CD8-positive, alpha-beta memory T cell (primary cell): ENCODE results near the gene HELZ. TPM values are rescaled to one million over a fixed set of nuclear protein-coding genes. Genes with fewer than 3 reads are reported as not detected.

Experiments
- CTCF ChIA-PET: fragments of 350-600 bp; sonication (Branson Sonifier 250); formaldehyde crosslinking; loops from one replicate; lab custom pipeline; 2021; ENCODE audit warnings: antibody characterized with exemption; lab: Charles Lee
- POLR2A ChIA-PET: fragments of 350-600 bp; sonication (Branson Sonifier 250); formaldehyde crosslinking; loops from one replicate; lab custom pipeline; 2021; ENCODE audit warnings: antibody characterized with exemption; lab: Charles Lee
- DNase-seq, 5 donors: peaks; one replicate each; pipeline versions ENCODE4 v3.0.0 to v3.0.0-alpha.2; 2020 to 2022; ENCODE audit warnings: mixed read lengths in 1 of 5
- H3K27ac ChIP-seq: one replicate; pipeline ENCODE4 v1.7.0; 2013; ENCODE audit warnings: low read depth, mild to moderate bottlenecking, low read length, moderate library complexity
- H3K27me3 ChIP-seq: 2 replicates; pipeline ENCODE4 v1.7.0; 2013; ENCODE audit warnings: low read length, mild to moderate bottlenecking; ENCODE audit not compliant: insufficient read depth, poor library complexity, severe bottlenecking
- H3K36me3 ChIP-seq: 2 replicates; pipeline ENCODE4 v1.7.0; 2013; ENCODE audit warnings: mild to moderate bottlenecking, low read length, moderate library complexity; ENCODE audit not compliant: insufficient read depth
- H3K4me1 ChIP-seq: 2 replicates; pipeline ENCODE4 v1.7.0; 2013; ENCODE audit warnings: mild to moderate bottlenecking, low read length, moderate library complexity; ENCODE audit not compliant: insufficient read depth
- H3K4me3 ChIP-seq: 2 replicates; pipeline ENCODE4 v1.7.0; 2013; ENCODE audit warnings: mild to moderate bottlenecking, low read length
- H3K9me3 ChIP-seq: 2 replicates; pipeline ENCODE4 v1.7.0; 2013; ENCODE audit warnings: mild to moderate bottlenecking, low read length
- H3K27ac Mint-ChIP-seq, 8 donors: one replicate each; pipeline ENCODE4 v1.8.0; 2020 to 2021; ENCODE audit warnings: mixed read lengths in 8 of 8, mild to moderate bottlenecking in 6 of 8, inconsistent platforms in 3 of 8, moderate library complexity in 3 of 8
- H3K27me3 Mint-ChIP-seq, 2 donors: one replicate each; pipeline ENCODE4 v1.8.0; 2020 to 2021; ENCODE audit warnings: mixed read lengths in 2 of 2, mild to moderate bottlenecking in 1 of 2, moderate library complexity in 1 of 2
- H3K36me3 Mint-ChIP-seq, 3 donors: one replicate each; pipeline ENCODE4 v1.8.0; 2020 to 2021; ENCODE audit warnings: mixed read lengths in 3 of 3, inconsistent platforms in 1 of 3, mild to moderate bottlenecking in 1 of 3
- H3K4me1 Mint-ChIP-seq, 3 donors: one replicate each; pipeline ENCODE4 v1.8.0; 2020 to 2021; ENCODE audit warnings: mixed read lengths in 3 of 3, inconsistent platforms in 1 of 3, mild to moderate bottlenecking in 1 of 3
- H3K4me3 Mint-ChIP-seq, 7 donors: one replicate each; pipeline ENCODE4 v1.8.0; 2020 to 2021; ENCODE audit warnings: mixed read lengths in 7 of 7, mild to moderate bottlenecking in 6 of 7, moderate library complexity in 4 of 7, inconsistent platforms in 2 of 7
- H3K9me3 Mint-ChIP-seq, 5 donors: one replicate each; pipeline ENCODE4 v1.8.0; 2020 to 2022; ENCODE audit warnings: mixed read lengths in 5 of 5, mild to moderate bottlenecking in 3 of 5, moderate library complexity in 2 of 5, inconsistent platforms in 1 of 5
- polyA plus RNA-seq: library from polyadenylated mRNA; unstranded; fragments of 300-500 nt; fragmentation: Illumina TruSeq; gene quantifications from one replicate; pipeline ENCODE4 v1.2.3, GENCODE V29; 2021
- total RNA-seq, 2 experiments: library from RNA; stranded (reverse); gene quantifications; one replicate each; pipeline ENCODE4 v1.2.3, GENCODE V29; 2021

HELZ gene
- total and polyA plus RNA-seq, 3 experiments from 2014 or later: 56.4 to 85.0 (median 62.5) TPM

GRCh38 chr17:67177732-67178131 is 67.3 kb downstream of the HELZ start:
- no peak overlapping the region for H3K27ac Mint-ChIP-seq
- H3K4me3 Mint-ChIP-seq: no peak overlapping the region

GRCh38 chr17:67174190-67174589 is 70.8 kb downstream of the HELZ start:
- Histone ChIP-seq H3K4me3 (no peak overlapping the region), H3K9me3 (no peaks in the 10 kb centered on the region), H3K27ac (no peak overlapping the region), H3K36me3 (peaks cover 13% of the 10 kb centered on the region), H3K27me3 (no peaks in the 10 kb centered on the region), H3K4me1 (no peaks in the 10 kb centered on the region)
- no peaks in the 10 kb centered on the region for H3K9me3 Mint-ChIP-seq
- H3K4me3 Mint-ChIP-seq: no peak overlapping the region
- peak overlapping the region in 1 of 8 donors; percentile 57 for H3K27ac Mint-ChIP-seq
- CTCF ChIA-PET: interaction anchor here (0.5 kb wide), 1 partner anchor 1292 kb away, joined by 3 read pairs; no protein-coding TSS in a partner anchor
- POLR2A ChIA-PET: no interaction called here
- peaks cover 7 to 73% (median 23%) of the 10 kb centered on the region in 3 donors for H3K36me3 Mint-ChIP-seq
- H3K27me3 Mint-ChIP-seq: no peaks in the 10 kb centered on the region
- H3K4me1 Mint-ChIP-seq: peaks cover 9 to 28% (median 18%) of the 10 kb centered on the region in 3 donors
- DNase-seq: no peak

More at GRCh38 chr17:67177732-67178131, 67.3 kb downstream of the HELZ start:
- Histone ChIP-seq H3K4me3 (no peak overlapping the region), H3K4me1 (no peaks in the 10 kb centered on the region), H3K27me3 (no peaks in the 10 kb centered on the region), H3K27ac (no peak overlapping the region), H3K9me3 (no peaks in the 10 kb centered on the region), H3K36me3 (peaks cover 13% of the 10 kb centered on the region)
- DNase-seq: no peak
- Mint-ChIP-seq H3K4me1 (peaks cover 0 to 14% (median 5%) of the 10 kb centered on the region in 3 donors), H3K27me3 (no peaks in the 10 kb centered on the region), H3K9me3 (no peaks in the 10 kb centered on the region), H3K36me3 (peaks cover 3 to 71% (median 14%) of the 10 kb centered on the region in 3 donors)
- POLR2A ChIA-PET: no interaction called here
- CTCF ChIA-PET: no interaction called here

- H3K27ac ChIP-seq: no peak overlapping the region
Observed at GRCh38 chr17:67171560-67171959, 73.4 kb downstream of the HELZ start.

GRCh38 chr17:67168496-67168895 is 76.5 kb downstream of the HELZ start:
- H3K9me3 Mint-ChIP-seq: no peaks in the 10 kb centered on the region
- peaks cover 11 to 73% (median 28%) of the 10 kb centered on the region in 3 donors for H3K36me3 Mint-ChIP-seq
- H3K27me3 Mint-ChIP-seq: no peaks in the 10 kb centered on the region
- H3K27me3 ChIP-seq: no peaks in the 10 kb centered on the region
- peaks cover 11% of the 10 kb centered on the region for H3K36me3 ChIP-seq
- H3K4me1 Mint-ChIP-seq: peaks cover 12 to 26% (median 19%) of the 10 kb centered on the region in 3 donors
- H3K4me1 ChIP-seq: no peaks in the 10 kb centered on the region
- H3K9me3 ChIP-seq: no peaks in the 10 kb centered on the region
- CTCF ChIA-PET: no interaction called here
- H3K27ac Mint-ChIP-seq: peak overlapping the region in 1 of 8 donors; percentile 44
- no peak for DNase-seq
- no peak overlapping the region for H3K4me3 Mint-ChIP-seq
- no peak overlapping the region for H3K4me3 ChIP-seq
- no peak overlapping the region for H3K27ac ChIP-seq
- POLR2A ChIA-PET: no interaction called here

More at GRCh38 chr17:67171560-67171959, 73.4 kb downstream of the HELZ start:
- Mint-ChIP-seq H3K4me1 (peaks cover 9 to 31% (median 19%) of the 10 kb centered on the region in 3 donors), H3K9me3 (no peaks in the 10 kb centered on the region), H3K36me3 (peaks cover 8 to 71% (median 22%) of the 10 kb centered on the region in 3 donors), H3K27ac (peak overlapping the region in 4 of 8 donors; percentile 0 to 64 (median 23)), H3K4me3 (no peak overlapping the region), H3K27me3 (no peaks in the 10 kb centered on the region)
- Histone ChIP-seq H3K9me3 (no peaks in the 10 kb centered on the region), H3K4me1 (no peaks in the 10 kb centered on the region), H3K27me3 (no peaks in the 10 kb centered on the region), H3K36me3 (peaks cover 4% of the 10 kb centered on the region), H3K4me3 (no peak overlapping the region)
- CTCF ChIA-PET: no interaction called here
- POLR2A ChIA-PET: no interaction called here
- no peak for DNase-seq

- Histone ChIP-seq H3K36me3 (peaks cover 11% of the 10 kb centered on the region), H3K9me3 (no peaks in the 10 kb centered on the region), H3K27ac (no peak overlapping the region), H3K4me3 (no peak overlapping the region), H3K4me1 (no peaks in the 10 kb centered on the region), H3K27me3 (no peaks in the 10 kb centered on the region)
- H3K9me3 Mint-ChIP-seq: no peaks in the 10 kb centered on the region
- H3K4me1 Mint-ChIP-seq: peaks cover 2 to 17% (median 14%) of the 10 kb centered on the region in 3 donors
- peaks cover 8 to 77% (median 25%) of the 10 kb centered on the region in 3 donors for H3K36me3 Mint-ChIP-seq
- H3K27me3 Mint-ChIP-seq: no peaks in the 10 kb centered on the region
- POLR2A ChIA-PET: interaction anchor here (1.5 kb wide), 1 partner anchor 10 kb away, joined by 4 read pairs; no protein-coding TSS in a partner anchor
- H3K4me3 Mint-ChIP-seq: no peak overlapping the region
- CTCF ChIA-PET: no interaction called here
- DNase-seq: no peak
- peak overlapping the region in 1 of 8 donors; percentile 54 for H3K27ac Mint-ChIP-seq
Observed at GRCh38 chr17:67165201-67165600, 79.8 kb downstream of the HELZ start.

- POLR2A ChIA-PET: interaction anchor here (1.5 kb wide), 1 partner anchor 9 kb away, joined by 4 read pairs; no protein-coding TSS in a partner anchor
- peak overlapping the region in 2 of 8 donors; percentile 9 to 28 for H3K27ac Mint-ChIP-seq
Observed at GRCh38 chr17:67164302-67164701, 80.7 kb downstream of the HELZ start.

GRCh38 chr17:67162771-67163170 is 82.2 kb downstream of the HELZ start:
- Histone ChIP-seq H3K9me3 (no peaks in the 10 kb centered on the region), H3K36me3 (peaks cover 11% of the 10 kb centered on the region), H3K4me1 (no peaks in the 10 kb centered on the region), H3K27ac (no peak overlapping the region), H3K27me3 (no peaks in the 10 kb centered on the region), H3K4me3 (no peak overlapping the region)
- H3K27ac Mint-ChIP-seq: peak overlapping the region in 5 of 8 donors; percentile 4 to 47 (median 17)
- no peaks in the 10 kb centered on the region for H3K9me3 Mint-ChIP-seq
- peaks cover 10 to 31% (median 16%) of the 10 kb centered on the region in 3 donors for H3K4me1 Mint-ChIP-seq
- ChIA-PET POLR2A (no interaction called here), CTCF (interaction anchor here (1.4 kb wide), 1 partner anchor 16 kb away, joined by 3 read pairs; no protein-coding TSS in a partner anchor)
- H3K27me3 Mint-ChIP-seq: no peaks in the 10 kb centered on the region
- DNase-seq: no peak
- H3K36me3 Mint-ChIP-seq: peaks cover 7 to 78% (median 27%) of the 10 kb centered on the region in 3 donors
- no peak overlapping the region for H3K4me3 Mint-ChIP-seq

More at GRCh38 chr17:67164302-67164701, 80.7 kb downstream of the HELZ start:
- Mint-ChIP-seq H3K9me3 (no peaks in the 10 kb centered on the region), H3K36me3 (peaks cover 5 to 77% (median 28%) of the 10 kb centered on the region in 3 donors), H3K27me3 (no peaks in the 10 kb centered on the region), H3K4me3 (no peak overlapping the region), H3K4me1 (peaks cover 4 to 21% (median 13%) of the 10 kb centered on the region in 3 donors)
- no peak overlapping the region for H3K4me3 ChIP-seq
- no peaks in the 10 kb centered on the region for H3K4me1 ChIP-seq
- no peak for DNase-seq
- no peaks in the 10 kb centered on the region for H3K9me3 ChIP-seq
- peaks cover 11% of the 10 kb centered on the region for H3K36me3 ChIP-seq
- H3K27me3 ChIP-seq: no peaks in the 10 kb centered on the region
- CTCF ChIA-PET: no interaction called here
- H3K27ac ChIP-seq: no peak overlapping the region

- Mint-ChIP-seq H3K27ac (no peak overlapping the region), H3K4me3 (no peak overlapping the region), H3K4me1 (peaks cover 18 to 41% (median 25%) of the 10 kb centered on the region in 3 donors), H3K27me3 (no peaks in the 10 kb centered on the region), H3K9me3 (no peaks in the 10 kb centered on the region), H3K36me3 (peaks cover 16 to 76% (median 35%) of the 10 kb centered on the region in 3 donors)
- Histone ChIP-seq H3K36me3 (peaks cover 11% of the 10 kb centered on the region), H3K4me1 (no peaks in the 10 kb centered on the region), H3K9me3 (no peaks in the 10 kb centered on the region), H3K4me3 (no peak overlapping the region), H3K27me3 (no peaks in the 10 kb centered on the region), H3K27ac (no peak overlapping the region)
- no peak for DNase-seq
- POLR2A ChIA-PET: no interaction called here
- CTCF ChIA-PET: no interaction called here
Observed at GRCh38 chr17:67161573-67161972, 83.4 kb downstream of the HELZ start.
